Measurements from ENCODE around the gene SEMA4D.

DNA sequence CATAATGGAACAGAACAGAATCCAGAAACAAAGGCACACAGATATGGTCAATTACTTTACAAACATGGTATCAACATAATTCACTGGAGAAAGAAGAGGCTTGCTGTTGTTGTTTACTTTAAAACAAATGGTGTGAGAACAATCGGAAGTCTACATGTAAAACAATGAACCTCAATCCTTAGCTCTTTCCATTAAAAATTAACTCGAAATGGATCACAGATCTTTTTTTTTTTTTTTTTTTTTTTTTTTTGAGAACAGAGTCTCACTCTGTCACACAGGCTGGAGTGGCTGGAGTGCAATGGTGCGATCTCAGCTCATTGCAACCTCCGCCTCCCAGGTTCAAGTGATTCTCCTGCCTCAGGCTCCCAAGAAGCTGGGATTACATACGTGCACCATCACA, 9.8 kb downstream of the SEMA4D start:
- TF ChIP-seq CTCF (IDR thresholded peaks at IDR 0.05 in 8 of 11, conservative IDR thresholded peaks at IDR 0.05 in 3 of 11) (no peak), POLR2A (IDR thresholded peaks at IDR 0.05) (no peak), POLR2AphosphoS5 (IDR thresholded peaks at IDR 0.05) (no peak)

All from spleen (tissue), 7 donors.